ENCODE results near the gene HERC3.

Gene HERC3

DNA sequence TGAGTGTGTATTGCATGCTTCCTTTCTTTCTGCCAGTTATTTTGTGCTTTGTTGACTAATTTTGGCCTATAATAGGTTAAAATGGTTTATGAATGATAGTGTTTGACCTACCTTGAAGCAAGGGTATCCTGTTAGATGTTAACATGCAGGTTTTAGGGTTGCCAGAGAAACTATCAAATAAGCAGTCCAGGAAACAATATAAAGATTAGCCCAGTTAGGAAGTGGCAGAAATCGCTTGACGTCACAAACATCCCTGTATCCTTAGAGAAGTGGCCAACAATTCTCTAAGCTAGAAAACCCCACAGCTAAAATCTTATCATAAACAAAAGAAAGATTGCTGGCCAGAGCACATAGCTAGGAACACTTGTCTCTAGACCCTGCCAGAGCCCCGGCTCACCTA is 101.5 kb downstream of the HERC3 start (continued):
- TF ChIP-seq, protein P1, sequence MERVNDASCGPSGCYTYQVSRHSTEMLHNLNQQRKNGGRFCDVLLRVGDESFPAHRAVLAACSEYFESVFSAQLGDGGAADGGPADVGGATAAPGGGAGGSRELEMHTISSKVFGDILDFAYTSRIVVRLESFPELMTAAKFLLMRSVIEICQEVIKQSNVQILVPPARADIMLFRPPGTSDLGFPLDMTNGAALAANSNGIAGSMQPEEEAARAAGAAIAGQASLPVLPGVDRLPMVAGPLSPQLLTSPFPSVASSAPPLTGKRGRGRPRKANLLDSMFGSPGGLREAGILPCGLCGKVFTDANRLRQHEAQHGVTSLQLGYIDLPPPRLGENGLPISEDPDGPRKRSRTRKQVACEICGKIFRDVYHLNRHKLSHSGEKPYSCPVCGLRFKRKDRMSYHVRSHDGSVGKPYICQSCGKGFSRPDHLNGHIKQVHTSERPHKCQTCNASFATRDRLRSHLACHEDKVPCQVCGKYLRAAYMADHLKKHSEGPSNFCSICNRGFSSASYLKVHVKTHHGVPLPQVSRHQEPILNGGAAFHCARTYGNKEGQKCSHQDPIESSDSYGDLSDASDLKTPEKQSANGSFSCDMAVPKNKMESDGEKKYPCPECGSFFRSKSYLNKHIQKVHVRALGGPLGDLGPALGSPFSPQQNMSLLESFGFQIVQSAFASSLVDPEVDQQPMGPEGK (CRISPR knock-in tag; IDR thresholded peaks at IDR 0.05; ENCODE audit: borderline replicate concordance) = no peak
- TF ChIP-seq ZC3H10 (CRISPR knock-in tag; IDR thresholded peaks at IDR 0.05) = no peak
- TF ChIP-seq PPARA (CRISPR knock-in tag; IDR thresholded peaks at IDR 0.05; ENCODE audit: borderline replicate concordance) = no peak
- TF ChIP-seq POU6F1 (CRISPR knock-in tag; IDR thresholded peaks at IDR 0.05; ENCODE audit: borderline replicate concordance, low read depth) = no peak
- TF ChIP-seq TOX (CRISPR knock-in tag; IDR thresholded peaks at IDR 0.05; ENCODE audit: borderline replicate concordance) = no peak

DNA sequence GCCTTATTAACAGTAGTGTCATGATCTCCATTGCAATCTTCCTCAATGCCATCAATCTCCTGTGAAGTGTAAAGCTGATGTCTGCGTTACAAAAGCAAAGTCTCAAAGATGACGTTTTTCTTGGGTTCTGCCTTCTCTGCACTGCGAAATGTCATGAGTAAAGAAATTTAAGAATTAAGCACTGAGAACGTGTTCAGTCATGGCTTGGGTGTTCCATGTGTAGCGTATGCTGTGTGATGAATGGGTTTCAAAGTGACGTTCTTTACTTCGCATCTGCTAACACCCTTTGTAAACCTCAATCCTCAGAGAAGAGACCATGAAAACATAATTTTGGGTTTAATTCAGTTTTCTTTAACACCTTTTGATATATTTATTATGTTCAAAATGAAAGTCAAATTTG is 104.3 kb downstream of the HERC3 start:
- TF ChIP-seq OSR1 (CRISPR knock-in tag; IDR thresholded peaks at IDR 0.05) (no peak), ZNF8 (CRISPR knock-in tag; IDR thresholded peaks at IDR 0.05) (no peak), ARNTL (CRISPR knock-in tag; IDR thresholded peaks at IDR 0.05; ENCODE audit: borderline replicate concordance, low read depth) (no peak), RARB (CRISPR knock-in tag; IDR thresholded peaks at IDR 0.05) (no peak)
- no peak for ATAC-seq

DNA sequence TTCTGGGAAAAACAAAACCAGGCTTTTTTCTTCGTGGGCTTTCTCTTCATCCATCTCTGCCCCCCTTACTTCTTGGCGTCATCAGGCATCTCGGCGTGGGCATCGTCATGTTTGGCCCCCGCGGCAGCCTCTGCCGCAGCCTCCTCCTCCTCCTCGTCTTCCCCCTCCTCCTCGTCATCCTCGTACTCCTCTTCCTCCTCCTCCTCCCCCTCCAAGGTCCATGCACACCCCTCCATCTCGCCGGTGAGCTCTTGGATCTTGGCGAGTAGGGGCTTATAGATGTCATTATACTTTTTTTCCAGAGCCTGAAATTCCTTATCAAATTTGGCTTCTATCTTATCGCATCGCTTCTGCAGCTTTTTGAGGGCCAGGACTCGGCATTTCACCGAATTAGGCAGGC is 104.9 kb downstream of the HERC3 start:
- ATAC-seq = peak; percentile 41
- TF ChIP-seq ZNF70 (CRISPR knock-in tag; IDR thresholded peaks at IDR 0.05) (no peak), CSDC2 (CRISPR knock-in tag; IDR thresholded peaks at IDR 0.05) (no peak), ZNF8 (CRISPR knock-in tag; IDR thresholded peaks at IDR 0.05) (no peak), ZFP3 (CRISPR knock-in tag; IDR thresholded peaks at IDR 0.05) (no peak), ISL1 (CRISPR knock-in tag; IDR thresholded peaks at IDR 0.05) (no peak), TOX (CRISPR knock-in tag; IDR thresholded peaks at IDR 0.05; ENCODE audit: borderline replicate concordance) (no peak), POU6F1 (CRISPR knock-in tag; IDR thresholded peaks at IDR 0.05; ENCODE audit: borderline replicate concordance, low read depth) (no peak), PPARA (CRISPR knock-in tag; IDR thresholded peaks at IDR 0.05; ENCODE audit: borderline replicate concordance) (no peak)

DNA sequence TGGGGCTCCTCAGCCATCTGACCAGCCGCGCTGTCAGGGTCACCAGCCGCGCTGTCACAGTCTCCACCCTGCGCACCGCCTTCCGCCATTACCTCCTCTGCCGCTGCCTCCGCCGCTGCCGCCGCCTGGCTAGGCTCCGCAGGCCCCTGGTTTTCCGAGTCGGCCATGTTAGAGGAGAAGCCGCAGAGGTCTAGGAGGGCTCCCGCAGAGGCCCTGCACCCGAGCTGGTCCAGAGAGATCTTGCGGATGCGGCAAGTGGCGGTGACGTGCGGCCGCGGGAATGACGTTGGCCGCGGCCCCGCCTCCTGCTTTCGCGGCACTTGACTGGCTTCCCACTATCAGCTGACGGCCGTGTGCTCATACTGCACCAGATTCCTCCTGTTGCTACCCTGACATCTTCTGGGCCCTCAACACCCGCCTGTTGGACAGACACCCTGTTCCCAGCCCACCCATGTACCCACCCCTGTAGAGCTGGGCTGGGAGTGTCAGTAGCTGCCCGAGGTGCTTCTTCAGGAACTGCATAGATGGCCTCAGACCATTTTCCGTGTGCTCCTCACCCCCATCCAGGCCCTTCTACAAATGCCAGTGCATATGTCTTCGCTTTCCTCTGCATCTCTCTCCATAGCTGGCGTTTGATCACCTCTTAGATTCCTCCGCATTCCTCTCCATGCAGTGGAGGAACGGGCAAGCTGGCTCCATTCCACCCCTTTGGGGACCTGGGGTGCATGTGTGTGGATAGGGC is 105.5 kb downstream of the HERC3 start, which contains the start of gene NAP1L5:
Gene NAP1L5, minus strand, starts transcription at position 242 of the 742 bp plus-strand sequence. Its CDS starts 75 bp downstream, at position 167.
- ATAC-seq = peak; percentile 93
- TF ChIP-seq ZNF70 (CRISPR knock-in tag; IDR thresholded peaks at IDR 0.05) = no peak
- TF ChIP-seq ZFP3 (CRISPR knock-in tag; IDR thresholded peaks at IDR 0.05) = no peak
- TF ChIP-seq TCF4 (CRISPR knock-in tag; IDR thresholded peaks at IDR 0.05; ENCODE audit: borderline replicate concordance) = no peak
- TF ChIP-seq ZFP30 (CRISPR knock-in tag; IDR thresholded peaks at IDR 0.05) = no peak
- no peak for TF ChIP-seq PPARA (CRISPR knock-in tag; IDR thresholded peaks at IDR 0.05; ENCODE audit: borderline replicate concordance)
- TF ChIP-seq, protein P1 (CRISPR knock-in tag; IDR thresholded peaks at IDR 0.05; ENCODE audit: borderline replicate concordance) = no peak

DNA sequence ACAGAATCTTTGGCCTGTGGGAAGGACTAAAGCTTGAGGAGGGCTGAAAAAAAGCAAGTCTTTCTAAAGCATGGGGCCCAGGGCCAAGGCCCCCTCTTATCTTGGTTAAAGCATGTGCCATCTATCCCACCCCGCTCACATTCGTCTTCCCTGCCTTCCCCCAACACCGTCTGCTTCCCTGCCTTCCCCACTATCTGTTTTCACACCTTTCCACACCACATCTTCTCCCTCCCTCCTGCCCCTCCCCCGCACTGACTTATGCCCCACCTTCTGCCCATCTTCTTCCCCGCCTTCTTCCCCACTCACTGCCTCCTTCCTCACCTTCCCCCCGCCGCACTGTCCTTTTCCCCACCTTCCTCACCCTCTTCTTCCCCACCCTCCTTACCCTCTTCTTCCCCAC is 106.2 kb downstream of the HERC3 start:
- no peak for ATAC-seq
- TF ChIP-seq CREB5 (CRISPR knock-in tag; IDR thresholded peaks at IDR 0.05; ENCODE audit: low read depth) (no peak), CSDC2 (CRISPR knock-in tag; IDR thresholded peaks at IDR 0.05) (no peak), POU6F1 (CRISPR knock-in tag; IDR thresholded peaks at IDR 0.05; ENCODE audit: borderline replicate concordance, low read depth) (no peak), GLIS3 (CRISPR knock-in tag; IDR thresholded peaks at IDR 0.05) (no peak), TOX (CRISPR knock-in tag; IDR thresholded peaks at IDR 0.05; ENCODE audit: borderline replicate concordance) (no peak)
- TF ChIP-seq, protein P1 (CRISPR knock-in tag; IDR thresholded peaks at IDR 0.05; ENCODE audit: borderline replicate concordance) = no peak

Measured in SK-N-SH treated with all-trans-retinoic acid at 6 μM for 48 hours (cell line).